ENCODE results near the gene NAALADL1.

DNA sequence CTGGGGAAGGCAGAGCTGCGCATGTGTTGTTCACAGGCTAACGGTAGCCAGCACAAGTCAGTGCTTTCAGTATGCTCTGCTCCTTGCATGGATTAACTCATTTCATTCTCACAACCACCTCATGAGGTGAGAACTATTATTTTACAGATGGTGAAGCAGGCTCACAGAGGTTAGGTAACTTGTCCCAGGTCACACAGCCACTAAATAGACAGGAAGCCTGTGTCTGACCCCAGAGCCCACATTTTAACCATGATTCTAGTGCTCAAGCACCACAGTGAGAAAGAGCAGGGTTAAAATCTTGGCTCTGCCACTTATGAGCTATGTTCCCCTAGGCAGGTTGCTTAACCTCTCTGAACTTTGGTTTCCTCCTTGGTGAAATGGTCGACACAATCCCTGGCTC, 37.4 kb downstream of the NAALADL1 start:
- no peak for TF ChIP-seq ZNF433 (tag by site-specific recombination; IDR thresholded peaks at IDR 0.05; ENCODE audit: low read depth)
- no peak for TF ChIP-seq ZNF280C (tag by site-specific recombination; IDR thresholded peaks at IDR 0.05)
- TF ChIP-seq, protein P1, sequence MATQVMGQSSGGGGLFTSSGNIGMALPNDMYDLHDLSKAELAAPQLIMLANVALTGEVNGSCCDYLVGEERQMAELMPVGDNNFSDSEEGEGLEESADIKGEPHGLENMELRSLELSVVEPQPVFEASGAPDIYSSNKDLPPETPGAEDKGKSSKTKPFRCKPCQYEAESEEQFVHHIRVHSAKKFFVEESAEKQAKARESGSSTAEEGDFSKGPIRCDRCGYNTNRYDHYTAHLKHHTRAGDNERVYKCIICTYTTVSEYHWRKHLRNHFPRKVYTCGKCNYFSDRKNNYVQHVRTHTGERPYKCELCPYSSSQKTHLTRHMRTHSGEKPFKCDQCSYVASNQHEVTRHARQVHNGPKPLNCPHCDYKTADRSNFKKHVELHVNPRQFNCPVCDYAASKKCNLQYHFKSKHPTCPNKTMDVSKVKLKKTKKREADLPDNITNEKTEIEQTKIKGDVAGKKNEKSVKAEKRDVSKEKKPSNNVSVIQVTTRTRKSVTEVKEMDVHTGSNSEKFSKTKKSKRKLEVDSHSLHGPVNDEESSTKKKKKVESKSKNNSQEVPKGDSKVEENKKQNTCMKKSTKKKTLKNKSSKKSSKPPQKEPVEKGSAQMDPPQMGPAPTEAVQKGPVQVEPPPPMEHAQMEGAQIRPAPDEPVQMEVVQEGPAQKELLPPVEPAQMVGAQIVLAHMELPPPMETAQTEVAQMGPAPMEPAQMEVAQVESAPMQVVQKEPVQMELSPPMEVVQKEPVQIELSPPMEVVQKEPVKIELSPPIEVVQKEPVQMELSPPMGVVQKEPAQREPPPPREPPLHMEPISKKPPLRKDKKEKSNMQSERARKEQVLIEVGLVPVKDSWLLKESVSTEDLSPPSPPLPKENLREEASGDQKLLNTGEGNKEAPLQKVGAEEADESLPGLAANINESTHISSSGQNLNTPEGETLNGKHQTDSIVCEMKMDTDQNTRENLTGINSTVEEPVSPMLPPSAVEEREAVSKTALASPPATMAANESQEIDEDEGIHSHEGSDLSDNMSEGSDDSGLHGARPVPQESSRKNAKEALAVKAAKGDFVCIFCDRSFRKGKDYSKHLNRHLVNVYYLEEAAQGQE (tag by site-specific recombination; IDR thresholded peaks at IDR 0.05) = no peak
- TF ChIP-seq CTCF (tag by site-specific recombination; IDR thresholded peaks at IDR 0.05) = no peak
- TF ChIP-seq ZNF529 (tag by site-specific recombination; IDR thresholded peaks at IDR 0.05; ENCODE audit: insufficient replicate concordance) = no peak
- TF ChIP-seq TRIM28 (IDR thresholded peaks at IDR 0.05; ENCODE audit: borderline replicate concordance, low read length) = no peak
- no peak for TF ChIP-seq ZNF423 (tag by site-specific recombination; IDR thresholded peaks at IDR 0.05)

Measured in HEK293 (cell line).